HCT116 (cell line): ENCODE data around the gene PPFIBP1.

ENCODE experiments used
- CBX3 ChIP-seq: IDR thresholded peaks from 2 replicates; pipeline ENCODE4 v1.6.1; 2012; ENCODE audit warnings: low read depth
- CTCF ChIP-seq, 3 experiments: fragments of 200-600 bp in 1 of 3; sonication (generic) in 1 of 3; IDR thresholded peaks in 2 of 3; conservative IDR thresholded peaks in 1 of 3; 2 replicates each; pipeline ENCODE4 v1.5.1; 2012 to 2017; ENCODE audit warnings: low read depth in 2 of 3, low read length in 2 of 3, antibody characterized with exemption in 1 of 3, borderline replicate concordance in 1 of 3, control low read depth in 1 of 3, mild to moderate bottlenecking in 1 of 3, mixed read lengths in 1 of 3, mixed run types in 1 of 3, moderate library complexity in 1 of 3; ENCODE audit not compliant: insufficient read depth in 1 of 3
- EZH2 ChIP-seq: fragments of 200-600 bp; sonication (generic); IDR thresholded peaks from 2 replicates; pipeline ENCODE4 v1.6.1; 2017; ENCODE audit warnings: antibody characterized with exemption, mixed run types
- FOSL1 ChIP-seq: IDR thresholded peaks from 2 replicates; pipeline ENCODE4 v1.6.1; 2012; ENCODE audit warnings: low read depth
- JUND ChIP-seq: IDR thresholded peaks from 2 replicates; pipeline ENCODE4 v1.6.1; 2012
- POLR2A ChIP-seq: IDR thresholded peaks from 2 replicates; pipeline ENCODE4 v1.7.0; 2011; ENCODE audit warnings: borderline replicate concordance; ENCODE audit not compliant: insufficient read depth, insufficient read length; ENCODE audit errors: extremely low read depth
- POLR2AphosphoS5 ChIP-seq: IDR thresholded peaks from 2 replicates; pipeline ENCODE4 v1.6.1; 2011; ENCODE audit warnings: mild to moderate bottlenecking, low read depth, low read length, moderate library complexity
- TCF7L2 ChIP-seq: IDR thresholded peaks from 2 replicates; pipeline ENCODE4 v1.7.0; 2011; ENCODE audit warnings: borderline replicate concordance, inconsistent platforms; ENCODE audit not compliant: insufficient read depth, insufficient read length; ENCODE audit errors: extremely low read depth
- YY1 ChIP-seq: IDR thresholded peaks from 2 replicates; pipeline ENCODE4 v1.6.1; 2011; ENCODE audit warnings: low read length, low read depth, moderate library complexity, mild to moderate bottlenecking; ENCODE audit not compliant: insufficient replicate concordance; ENCODE audit errors: extremely low read depth
- ZNF274 ChIP-seq: fragments of 200-500 bp; sonication (Bioruptor generic); IDR thresholded peaks from 2 replicates; pipeline ENCODE4 v1.6.1; 2014; ENCODE audit warnings: mild to moderate bottlenecking, low read depth, low read length, inconsistent platforms
- TF ChIP-seq, protein P1 (sequence below): IDR thresholded peaks from 2 replicates; pipeline ENCODE4 v1.6.1; 2012

GRCh38 chr12:27575090-27575761 is 51.2 kb downstream of the PPFIBP1 start:
- no peak for TF ChIP-seq POLR2A
- TF ChIP-seq ZNF274 = no peak
- TF ChIP-seq POLR2AphosphoS5 = no peak
- no peak for TF ChIP-seq JUND
- no peak for TF ChIP-seq CTCF (IDR thresholded peaks at IDR 0.05 in 2 of 3, conservative IDR thresholded peaks at IDR 0.05 in 1 of 3; ENCODE audit: borderline replicate concordance in 1 of 3, insufficient read depth in 1 of 3, low read depth in 2 of 3, low read length in 2 of 3)
- TF ChIP-seq, protein P1, sequence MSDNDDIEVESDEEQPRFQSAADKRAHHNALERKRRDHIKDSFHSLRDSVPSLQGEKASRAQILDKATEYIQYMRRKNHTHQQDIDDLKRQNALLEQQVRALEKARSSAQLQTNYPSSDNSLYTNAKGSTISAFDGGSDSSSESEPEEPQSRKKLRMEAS = no peak
- TF ChIP-seq FOSL1 = no peak
- TF ChIP-seq YY1 = no peak
- no peak for TF ChIP-seq TCF7L2
- no peak for TF ChIP-seq EZH2
- TF ChIP-seq CBX3 = no peak
